BJ (cell line): Measurements from ENCODE around the gene KHSRP. TPM values are rescaled to one million over a fixed set of nuclear protein-coding genes. Genes with fewer than 3 reads are reported as not detected.
"Not testable (repeated sequence)": the region's sequence is repeated elsewhere in the genome, so short reads cannot be mapped to it uniquely, and the experiment has no call there.

Source experiments
- CTCF ChIA-PET: fragments of 350-600 bp; formaldehyde crosslinking; extraction: SDS; loops from one replicate; lab custom pipeline; 2021; ENCODE audit warnings: antibody characterized with exemption, inconsistent platforms; lab: Yijun Ruan, JAX
- POLR2A ChIA-PET: fragments of 300-600 bp; sonication (Branson Sonifier 250); formaldehyde crosslinking; extraction: SDS; loops from one replicate; lab custom pipeline; 2021; ENCODE audit warnings: antibody characterized with exemption; lab: Charles Lee
- DNase-seq: peaks from one replicate; pipeline ENCODE4 v3.0.0-alpha.2; 2011; ENCODE audit warnings: low read depth
- H3K27me3 ChIP-seq: 2 replicates; pipeline ENCODE4 v1.6.0; 2011; ENCODE audit warnings: low read length; ENCODE audit not compliant: control insufficient read depth, insufficient read depth
- H3K36me3 ChIP-seq: 2 replicates; pipeline ENCODE4 v1.5.1; 2011; ENCODE audit warnings: low read length; ENCODE audit not compliant: control insufficient read depth, insufficient read depth
- H3K4me3 ChIP-seq: 2 replicates; pipeline ENCODE4 v1.5.1; 2011; ENCODE audit warnings: low read depth, mild to moderate bottlenecking, control low read depth, low read length
- polyA plus RNA-seq: library from polyadenylated mRNA; depleted of rRNA; stranded (reverse); fragments of >200 nt; gene quantifications from 2 replicates; pipeline ENCODE4 v1.2.3, GENCODE V29; 2011
- TF ChIP-seq, protein P1 (sequence below): IDR thresholded peaks from 2 replicates; pipeline ENCODE4 v1.5.1; 2011; ENCODE audit warnings: low read depth, mild to moderate bottlenecking, control low read depth, inconsistent platforms, low read length, moderate library complexity; ENCODE audit not compliant: insufficient read depth

The KHSRP gene
- polyA plus RNA-seq, 1 experiment, result 68.7 TPM

GRCh38 chr19:6402837-6403608, 21.6 kb downstream of the KHSRP start:
- Histone ChIP-seq H3K27me3 (no peaks in the 10 kb centered on the region), H3K36me3 (no peaks in the 10 kb centered on the region), H3K4me3 (no peak overlapping the region)
- peak; percentile 20 for DNase-seq
- POLR2A ChIA-PET, result no interaction called here
- TF ChIP-seq, protein P1, sequence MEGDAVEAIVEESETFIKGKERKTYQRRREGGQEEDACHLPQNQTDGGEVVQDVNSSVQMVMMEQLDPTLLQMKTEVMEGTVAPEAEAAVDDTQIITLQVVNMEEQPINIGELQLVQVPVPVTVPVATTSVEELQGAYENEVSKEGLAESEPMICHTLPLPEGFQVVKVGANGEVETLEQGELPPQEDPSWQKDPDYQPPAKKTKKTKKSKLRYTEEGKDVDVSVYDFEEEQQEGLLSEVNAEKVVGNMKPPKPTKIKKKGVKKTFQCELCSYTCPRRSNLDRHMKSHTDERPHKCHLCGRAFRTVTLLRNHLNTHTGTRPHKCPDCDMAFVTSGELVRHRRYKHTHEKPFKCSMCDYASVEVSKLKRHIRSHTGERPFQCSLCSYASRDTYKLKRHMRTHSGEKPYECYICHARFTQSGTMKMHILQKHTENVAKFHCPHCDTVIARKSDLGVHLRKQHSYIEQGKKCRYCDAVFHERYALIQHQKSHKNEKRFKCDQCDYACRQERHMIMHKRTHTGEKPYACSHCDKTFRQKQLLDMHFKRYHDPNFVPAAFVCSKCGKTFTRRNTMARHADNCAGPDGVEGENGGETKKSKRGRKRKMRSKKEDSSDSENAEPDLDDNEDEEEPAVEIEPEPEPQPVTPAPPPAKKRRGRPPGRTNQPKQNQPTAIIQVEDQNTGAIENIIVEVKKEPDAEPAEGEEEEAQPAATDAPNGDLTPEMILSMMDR, result no peak
- CTCF ChIA-PET, result interaction anchor here (0.6 to 1.8 kb wide), 4 partner anchors 9 to 238 kb away, joined by 3 to 6 read pairs (median 4); no protein-coding TSS in a partner anchor

DNA sequence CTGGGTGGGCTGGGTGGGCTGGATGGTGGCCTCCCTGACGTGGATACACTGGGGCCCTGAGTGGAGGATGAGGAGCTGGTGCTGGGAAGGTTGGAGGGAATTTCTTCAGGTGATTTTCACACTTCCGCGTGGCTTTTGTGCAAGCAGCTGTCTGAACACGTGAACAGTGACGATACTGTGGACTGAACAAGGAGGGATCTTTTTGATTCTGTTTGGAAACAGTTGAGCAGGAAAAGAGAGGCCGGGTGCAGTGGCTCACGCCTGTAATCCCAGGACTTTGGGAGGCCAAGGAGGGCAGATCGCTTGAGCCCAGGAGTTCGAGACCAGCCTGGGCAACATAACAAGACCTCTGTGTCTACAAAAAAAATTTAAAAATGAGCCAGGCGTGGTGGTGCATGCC, 22.6 kb downstream of the KHSRP start:
- POLR2A ChIA-PET, result no interaction called here
- H3K4me3 ChIP-seq, result no peak overlapping the region
- TF ChIP-seq, protein P1, result no peak
- no peak for DNase-seq
- no peaks in the 10 kb centered on the region for H3K27me3 ChIP-seq
- H3K36me3 ChIP-seq, result no peaks in the 10 kb centered on the region
- CTCF ChIA-PET, result interaction anchor here (1.2 to 1.4 kb wide), 2 partner anchors 10 to 18 kb away, joined by 4 to 5 read pairs; no protein-coding TSS in a partner anchor

DNA sequence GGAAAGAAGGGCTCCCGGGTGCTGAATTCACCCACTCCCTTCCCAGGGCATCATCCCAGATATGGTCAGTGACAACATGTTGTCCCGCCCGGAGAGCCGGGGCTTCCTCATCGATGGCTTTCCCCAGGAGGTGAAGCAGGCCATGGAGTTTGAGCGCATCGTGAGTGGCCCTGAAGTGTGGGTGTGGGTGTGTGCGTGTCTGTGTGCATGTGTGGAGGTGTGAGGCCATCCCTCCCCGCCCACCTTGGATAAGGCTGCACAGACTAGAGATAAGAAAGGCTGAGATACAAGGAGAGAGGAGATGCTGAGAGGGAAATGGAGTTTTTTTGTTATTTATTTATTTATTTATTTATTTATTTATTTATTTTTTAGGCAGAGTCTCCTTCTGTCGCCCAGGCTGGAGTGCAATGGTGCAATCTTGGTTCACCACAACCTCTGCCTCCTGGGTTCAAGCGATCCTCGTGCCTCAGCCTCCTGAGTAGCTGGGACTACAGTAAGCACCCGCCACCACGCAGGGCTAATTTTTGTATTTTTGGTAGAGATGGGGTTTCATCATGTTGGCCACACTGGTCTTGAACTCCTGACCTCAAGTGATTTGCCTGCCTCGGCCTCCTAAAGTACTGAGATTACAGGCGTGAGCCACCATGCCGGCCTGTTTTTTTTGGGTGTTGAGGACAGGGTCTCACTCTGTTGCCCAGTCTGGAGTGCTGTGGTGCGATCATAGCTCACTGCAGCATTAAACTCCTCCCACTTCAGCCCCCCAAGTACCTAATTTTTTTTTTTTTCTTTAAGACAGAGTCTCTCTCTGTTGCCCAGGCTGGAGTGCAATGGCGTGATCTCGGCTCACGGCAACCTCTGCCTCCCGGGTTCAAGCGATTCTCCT, 24.3 kb downstream of the KHSRP start:
- CTCF ChIA-PET, result interaction anchor here (0.6 kb wide), 1 partner anchor 68 kb away, joined by 4 read pairs; no protein-coding TSS in a partner anchor
- H3K36me3 ChIP-seq, DNase-seq, H3K27me3 ChIP-seq, POLR2A ChIA-PET, H3K4me3 ChIP-seq: not testable (repeated sequence)

DNA sequence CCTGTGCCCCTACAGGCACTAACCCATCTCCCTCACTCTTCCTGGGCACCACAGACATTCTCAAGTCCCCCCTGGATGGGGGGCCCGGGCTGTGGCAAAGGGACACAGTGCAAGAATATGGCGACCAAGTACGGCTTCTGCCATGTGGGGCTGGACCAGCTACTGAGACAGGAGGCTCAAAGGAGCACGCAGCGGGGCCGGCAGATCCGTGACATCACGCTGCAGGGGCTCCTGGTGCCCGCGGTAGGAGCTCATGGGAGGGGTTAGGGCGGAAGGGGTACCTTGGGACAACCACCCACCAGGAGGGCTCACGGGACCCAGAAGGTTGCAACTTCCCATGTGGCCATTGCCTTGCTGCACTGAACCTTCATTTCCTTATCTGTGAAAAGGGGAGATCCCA, 28.3 kb downstream of the KHSRP start:
- Histone ChIP-seq H3K36me3 (0 out of 2 replicates have a peak, but pooled peaks cover 1% of the 10 kb centered on the region), H3K27me3 (no peaks in the 10 kb centered on the region), H3K4me3 (no peak overlapping the region)
- no peak for DNase-seq
- TF ChIP-seq, protein P1, result no peak
- CTCF ChIA-PET, result no interaction called here
- POLR2A ChIA-PET, result no interaction called here

- H3K36me3 ChIP-seq, result 0 out of 2 replicates have a peak, but pooled peaks cover 1% of the 10 kb centered on the region
- no peak for DNase-seq
- CTCF ChIA-PET, result no interaction called here
- POLR2A ChIA-PET, result no interaction called here
- H3K4me3 ChIP-seq, result no peak overlapping the region
- H3K27me3 ChIP-seq, result no peaks in the 10 kb centered on the region
- TF ChIP-seq, protein P1, result no peak
Measured at GRCh38 chr19:6394831-6395230, 29.8 kb downstream of the KHSRP start.
